ENCODE data around the gene CFAP61.

GRCh38 chr20:20393207-20394120 is 341.1 kb downstream of the CFAP61 start:
- no peak for TF ChIP-seq POLR2A (IDR thresholded peaks at IDR 0.05)
- TF ChIP-seq CTCF (IDR thresholded peaks at IDR 0.05): no peak

All from thyroid gland (tissue), 4 donors.